KOPT-K1 (cell line): ENCODE measurements around the gene NOM1.

Source experiments
- H3K27ac ChIP-seq: fragments of 200-600 bp; sonication (generic); 2 replicates; pipeline ENCODE4 v1.5.1; 2016; ENCODE audit warnings: antibody characterized with exemption, mild to moderate bottlenecking, low read depth, low read length; ENCODE audit not compliant: poor library complexity, severe bottlenecking
- H3K36me3 ChIP-seq: fragments of 200-600 bp; sonication (generic); 2 replicates; pipeline ENCODE4 v1.5.1; 2017; ENCODE audit warnings: antibody characterized with exemption, mild to moderate bottlenecking, low read length, moderate library complexity; ENCODE audit not compliant: insufficient read depth
- H3K9me3 ChIP-seq: fragments of 200-600 bp; sonication (generic); 2 replicates; pipeline ENCODE4 v1.5.1; 2017; ENCODE audit warnings: antibody characterized with exemption, low read length, mild to moderate bottlenecking; ENCODE audit not compliant: insufficient read depth, poor library complexity, severe bottlenecking

NOM1 gene

GRCh38 chr7:157003756-157004520 lies 54.4 kb downstream of the NOM1 start:
- H3K36me3 ChIP-seq, result no peaks in the 10 kb centered on the region
- no peak overlapping the region for H3K27ac ChIP-seq
- H3K9me3 ChIP-seq, result peaks cover 25% of the 10 kb centered on the region

- Histone ChIP-seq H3K36me3 (no peaks in the 10 kb centered on the region), H3K27ac (no peak overlapping the region), H3K9me3 (peaks cover 25% of the 10 kb centered on the region)
Measured at GRCh38 chr7:157004521-157005455, 55.3 kb downstream of the NOM1 start.

GRCh38 chr7:157005456-157006204 lies 56.1 kb downstream of the NOM1 start:
- Histone ChIP-seq H3K36me3 (no peaks in the 10 kb centered on the region), H3K27ac (no peak overlapping the region), H3K9me3 (peaks cover 25% of the 10 kb centered on the region)

GRCh38 chr7:157006205-157006747 lies 56.8 kb downstream of the NOM1 start:
- H3K36me3 ChIP-seq, result no peaks in the 10 kb centered on the region
- no peak overlapping the region for H3K27ac ChIP-seq
- peaks cover 25% of the 10 kb centered on the region for H3K9me3 ChIP-seq

GRCh38 chr7:157006829-157007469 lies 57.4 kb downstream of the NOM1 start:
- Histone ChIP-seq H3K9me3 (peaks cover 25% of the 10 kb centered on the region), H3K36me3 (no peaks in the 10 kb centered on the region), H3K27ac (no peak overlapping the region)

- H3K27ac ChIP-seq, result no peak overlapping the region
- H3K36me3 ChIP-seq, result no peaks in the 10 kb centered on the region
- peaks cover 25% of the 10 kb centered on the region for H3K9me3 ChIP-seq
Measured at GRCh38 chr7:157007470-157008066, 58.1 kb downstream of the NOM1 start.

GRCh38 chr7:157008206-157009169 lies 59.0 kb downstream of the NOM1 start:
- Histone ChIP-seq H3K9me3 (peaks cover 24% of the 10 kb centered on the region), H3K36me3 (no peaks in the 10 kb centered on the region), H3K27ac (no peak overlapping the region)

- Histone ChIP-seq H3K36me3 (no peaks in the 10 kb centered on the region), H3K27ac (no peak overlapping the region), H3K9me3 (peaks cover 16% of the 10 kb centered on the region)
Measured at GRCh38 chr7:157009170-157009777, 59.8 kb downstream of the NOM1 start.

GRCh38 chr7:157009778-157010587 lies 60.5 kb downstream of the NOM1 start:
- no peaks in the 10 kb centered on the region for H3K36me3 ChIP-seq
- no peak overlapping the region for H3K27ac ChIP-seq
- H3K9me3 ChIP-seq, result peaks cover 12% of the 10 kb centered on the region

- Histone ChIP-seq H3K27ac (no peak within 1 kb of the TSS), H3K36me3 (no peaks in the 10 kb centered on the region), H3K9me3 (peaks cover 6% of the 10 kb centered on the region)
Measured at GRCh38 chr7:157010588-157011332, 61.2 kb downstream of the NOM1 start, which contains the start of gene MNX1. Gene MNX1 (minus strand): TSS chr7:157010663. CDS start chr7:157010350, 313 bp downstream.

- Histone ChIP-seq H3K9me3 (no peaks in the 10 kb centered on the region), H3K27ac (no peak overlapping the region), H3K36me3 (no peaks in the 10 kb centered on the region)
Measured at GRCh38 chr7:157011333-157012112, 62.0 kb downstream of the NOM1 start.
